ENCODE results near the gene TRABD2B. TPM values are rescaled to one million over a fixed set of nuclear protein-coding genes. Genes with fewer than 3 reads are reported as not detected.

Gene TRABD2B
- total and polyA plus RNA-seq, 7 donors, result 0.08 to 0.76 (median 0.42) TPM

DNA sequence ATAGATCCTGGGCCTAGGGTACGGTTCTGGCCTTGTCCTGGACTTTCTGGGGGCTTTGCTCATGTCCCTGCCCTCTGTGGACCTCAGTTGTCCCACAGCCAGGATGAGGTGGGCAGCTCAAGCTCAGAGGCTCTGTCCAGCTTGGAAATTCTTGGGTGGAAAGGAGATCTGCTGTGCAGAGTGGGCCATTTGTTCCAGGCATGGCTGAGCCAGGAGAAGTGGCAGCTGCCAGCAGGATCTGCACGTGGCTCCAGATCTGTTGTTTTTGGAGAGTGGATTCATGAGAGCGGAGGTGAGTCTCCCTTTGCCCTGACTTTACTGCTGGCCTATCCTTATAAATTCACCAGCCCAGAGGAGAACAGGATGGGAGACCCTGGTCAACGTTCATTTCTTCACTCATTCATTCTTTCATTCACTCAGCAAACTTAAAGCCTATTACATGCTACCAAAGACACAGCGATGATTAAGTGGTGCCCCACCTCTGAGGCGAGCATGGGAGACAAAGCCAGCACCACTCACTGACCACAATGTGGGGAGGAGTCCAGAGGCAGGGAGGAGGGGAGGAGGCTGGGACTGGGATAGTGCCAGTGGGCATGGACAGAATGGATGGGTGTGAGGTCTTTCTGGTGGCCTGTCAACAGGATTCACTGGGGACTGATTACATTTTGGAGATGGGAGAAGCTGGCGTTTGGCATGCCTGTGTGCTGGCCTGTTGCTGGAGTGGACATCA is 205.1 kb downstream of the TRABD2B start:
- H3K4me3 ChIP-seq, result no peak overlapping the region
- DNase-seq (no peak), ATAC-seq (peak in 2 of 4 donors; percentile 43 to 56)
- no peaks in the 10 kb centered on the region for H3K4me1 ChIP-seq
- WGBS, 3 donors, result 32 to 56% (median 41%) methylated on average over 7 of the region's 7 CpGs
- intact Hi-C loops (cut with DNase I), result loop anchor here in 1 of 2 donors (10.0 kb wide), 1 partner anchor 253 kb away; no protein-coding TSS in a partner anchor
- H3K27me3 ChIP-seq (ENCODE audit: insufficient read depth in 3 of 3, low read length in 2 of 3), result no peaks in the 10 kb centered on the region
- TF ChIP-seq, protein P1, sequence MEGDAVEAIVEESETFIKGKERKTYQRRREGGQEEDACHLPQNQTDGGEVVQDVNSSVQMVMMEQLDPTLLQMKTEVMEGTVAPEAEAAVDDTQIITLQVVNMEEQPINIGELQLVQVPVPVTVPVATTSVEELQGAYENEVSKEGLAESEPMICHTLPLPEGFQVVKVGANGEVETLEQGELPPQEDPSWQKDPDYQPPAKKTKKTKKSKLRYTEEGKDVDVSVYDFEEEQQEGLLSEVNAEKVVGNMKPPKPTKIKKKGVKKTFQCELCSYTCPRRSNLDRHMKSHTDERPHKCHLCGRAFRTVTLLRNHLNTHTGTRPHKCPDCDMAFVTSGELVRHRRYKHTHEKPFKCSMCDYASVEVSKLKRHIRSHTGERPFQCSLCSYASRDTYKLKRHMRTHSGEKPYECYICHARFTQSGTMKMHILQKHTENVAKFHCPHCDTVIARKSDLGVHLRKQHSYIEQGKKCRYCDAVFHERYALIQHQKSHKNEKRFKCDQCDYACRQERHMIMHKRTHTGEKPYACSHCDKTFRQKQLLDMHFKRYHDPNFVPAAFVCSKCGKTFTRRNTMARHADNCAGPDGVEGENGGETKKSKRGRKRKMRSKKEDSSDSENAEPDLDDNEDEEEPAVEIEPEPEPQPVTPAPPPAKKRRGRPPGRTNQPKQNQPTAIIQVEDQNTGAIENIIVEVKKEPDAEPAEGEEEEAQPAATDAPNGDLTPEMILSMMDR (IDR thresholded peaks at IDR 0.05), result no peak
- H3K27ac ChIP-seq, result no peak overlapping the region
- no peaks in the 10 kb centered on the region for H3K9me3 ChIP-seq
- no peaks in the 10 kb centered on the region for H3K36me3 ChIP-seq (ENCODE audit: insufficient read depth in 1 of 2, low read depth in 1 of 2)

DNA sequence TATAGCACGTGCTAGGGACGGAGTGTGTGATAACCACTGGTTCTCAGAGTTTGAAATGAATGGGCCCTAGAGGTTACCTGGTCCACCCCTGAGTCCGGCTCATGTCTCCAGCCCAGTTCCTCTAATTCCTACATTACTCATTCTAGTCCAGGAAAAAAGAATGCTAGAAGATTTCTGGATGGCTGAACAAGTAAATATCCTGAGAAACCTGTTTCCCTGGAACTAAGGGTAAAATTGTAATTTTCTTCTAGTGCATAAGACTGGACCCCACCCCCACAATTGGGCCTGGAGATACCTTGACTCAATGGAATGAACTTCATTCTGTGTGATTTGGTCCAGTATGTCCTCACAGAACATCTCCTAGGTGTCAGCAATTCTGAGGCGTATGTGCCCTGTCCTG is 208.4 kb downstream of the TRABD2B start:
- no peaks in the 10 kb centered on the region for H3K36me3 ChIP-seq (ENCODE audit: insufficient read depth in 1 of 2, low read depth in 1 of 2)
- intact Hi-C loops (cut with DNase I), result no loop called here
- 82 to 92% (median 87%) methylated on average over 4 of the region's 4 CpGs for WGBS, 3 donors
- peaks cover 3% of the 10 kb centered on the region for H3K4me1 ChIP-seq
- H3K9me3 ChIP-seq, result no peaks in the 10 kb centered on the region
- ATAC-seq, result no peak
- H3K27me3 ChIP-seq (ENCODE audit: insufficient read depth in 3 of 3, low read length in 2 of 3), result no peaks in the 10 kb centered on the region
- no peak overlapping the region for H3K4me3 ChIP-seq
- TF ChIP-seq, protein P1 (IDR thresholded peaks at IDR 0.05), result no peak
- DNase-seq, result no peak
- H3K27ac ChIP-seq, result no peak overlapping the region

DNA sequence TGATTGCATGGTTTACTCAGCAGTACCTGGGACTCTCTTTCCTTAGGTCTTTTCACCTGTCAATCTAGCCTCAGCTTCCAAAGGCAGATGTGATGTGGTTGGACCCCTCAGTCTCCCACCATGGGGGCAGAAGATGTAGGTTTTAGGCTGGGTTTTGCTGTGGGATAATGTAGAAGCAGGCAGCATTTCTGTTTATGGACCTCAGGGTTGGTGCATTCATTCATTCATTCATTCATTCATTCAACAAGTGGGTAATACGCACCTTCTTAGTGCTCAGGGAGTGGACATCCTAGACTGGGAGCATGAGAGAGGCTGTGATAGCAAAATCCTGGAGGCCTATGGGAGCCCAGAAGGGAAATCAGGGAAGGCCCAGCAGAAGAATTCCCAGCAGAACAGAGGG is 209.6 kb downstream of the TRABD2B start:
- Histone ChIP-seq H3K27me3 (ENCODE audit: insufficient read depth in 3 of 3, low read length in 2 of 3) (no peaks in the 10 kb centered on the region), H3K9me3 (no peaks in the 10 kb centered on the region), H3K4me1 (peaks cover 3% of the 10 kb centered on the region), H3K4me3 (no peak overlapping the region), H3K27ac (no peak overlapping the region), H3K36me3 (ENCODE audit: insufficient read depth in 1 of 2, low read depth in 1 of 2) (no peaks in the 10 kb centered on the region)
- intact Hi-C loops (cut with DNase I), result no loop called here
- no peak for ATAC-seq
- no peak for DNase-seq
- TF ChIP-seq, protein P1 (IDR thresholded peaks at IDR 0.05), result no peak
- WGBS, 3 donors, result 93 to 99% (median 97%) methylated on average over 1 of the region's 1 CpG

DNA sequence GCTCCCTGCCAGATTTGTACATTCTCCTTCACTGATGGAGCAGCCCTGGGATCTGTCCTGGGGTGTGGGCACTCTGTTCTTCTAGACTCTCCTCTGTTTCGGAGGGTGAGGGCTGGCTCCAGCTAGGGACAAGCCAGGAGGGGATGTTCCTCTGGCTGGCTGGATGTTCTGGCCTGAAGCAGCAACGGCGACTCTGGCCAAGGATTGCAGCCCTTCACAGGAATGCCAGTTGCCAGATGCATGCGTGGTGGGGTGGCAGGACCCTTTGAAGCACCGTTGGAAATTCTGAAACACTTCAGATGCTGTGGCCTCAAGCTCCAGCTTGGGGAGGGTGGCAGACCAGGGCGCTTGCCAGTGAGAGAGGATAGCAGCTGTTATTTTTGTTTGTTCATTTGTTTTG is 210.9 kb downstream of the TRABD2B start:
- WGBS, 3 donors, result 32 to 55% (median 39%) methylated on average over 6 of the region's 6 CpGs
- intact Hi-C loops (cut with DNase I), result no loop called here
- no peaks in the 10 kb centered on the region for H3K27me3 ChIP-seq (ENCODE audit: insufficient read depth in 3 of 3, low read length in 2 of 3)
- no peaks in the 10 kb centered on the region for H3K9me3 ChIP-seq
- TF ChIP-seq, protein P1 (IDR thresholded peaks at IDR 0.05), result no peak
- no peak overlapping the region for H3K27ac ChIP-seq
- DNase-seq, result no peak
- H3K4me3 ChIP-seq, result no peak overlapping the region
- peaks cover 3% of the 10 kb centered on the region for H3K4me1 ChIP-seq
- no peak for ATAC-seq
- H3K36me3 ChIP-seq (ENCODE audit: insufficient read depth in 1 of 2, low read depth in 1 of 2), result no peaks in the 10 kb centered on the region

Measured in psoas muscle (tissue), 8 donors.